COLO668 (cell line): Measurements from ENCODE around the gene LACTBL1.
"Not testable (repeated sequence)": the region's sequence is repeated elsewhere in the genome, so short reads cannot be mapped to it uniquely, and the experiment has no call there.

Experiments used
- DNase-seq: peaks from one replicate; lab custom pipeline; 2025; ENCODE audit not compliant: unreplicated experiment; lab: John Stamatoyannopoulos, UW

Gene LACTBL1, protein sequence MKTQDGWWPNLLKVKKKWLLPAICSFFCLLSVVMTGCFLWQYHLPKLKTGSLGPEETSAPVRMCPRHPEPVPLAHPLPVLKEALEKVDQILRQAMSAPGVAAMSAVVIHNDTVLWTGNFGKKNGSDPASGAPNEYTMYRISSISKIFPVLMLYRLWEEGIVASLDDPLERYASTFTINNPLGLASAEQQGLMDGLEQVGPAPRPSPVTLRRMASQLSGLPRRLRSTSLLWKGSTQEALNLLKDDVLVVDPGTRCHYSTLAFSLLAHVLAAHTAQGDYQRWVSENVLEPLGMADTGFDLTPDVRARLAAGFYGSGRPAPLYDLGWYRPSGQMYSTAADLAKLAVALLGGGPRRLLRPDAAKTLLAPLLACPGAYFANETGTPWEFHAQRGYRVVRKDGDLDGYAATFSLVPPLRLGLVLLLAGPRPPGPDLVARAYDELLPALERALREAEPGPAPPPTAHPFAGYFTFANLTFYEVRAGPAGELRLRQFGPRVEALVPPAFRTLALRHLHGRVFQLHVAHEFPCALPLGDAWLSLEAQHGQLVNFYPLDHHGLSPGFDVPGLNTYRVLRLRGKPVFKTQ

DNA sequence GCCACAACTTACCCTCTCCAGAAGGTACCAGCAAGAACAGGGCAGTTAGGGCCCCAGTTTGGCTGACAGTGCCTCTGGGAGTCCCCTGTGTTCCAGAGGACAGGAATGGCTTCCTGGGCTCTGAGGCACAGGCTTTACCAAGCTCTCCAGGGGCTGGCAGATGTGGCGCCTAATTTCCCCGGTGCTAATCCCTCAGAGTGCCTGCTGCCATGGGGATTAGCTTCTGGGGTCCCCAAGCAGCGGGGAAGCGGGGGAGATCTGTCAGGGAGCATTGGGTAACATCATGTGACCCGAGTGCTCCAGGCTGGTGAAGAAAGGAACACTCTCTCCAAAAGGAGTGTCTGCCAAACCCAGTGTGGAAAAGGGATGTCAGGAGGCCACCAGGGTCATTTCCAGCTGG is at the start of gene LACTBL1:
Gene LACTBL1, minus strand, starts transcription at position 107 of the 400 bp plus-strand sequence. CDS start 550 bp downstream, outside the sequence.
- no peak for DNase-seq

DNA sequence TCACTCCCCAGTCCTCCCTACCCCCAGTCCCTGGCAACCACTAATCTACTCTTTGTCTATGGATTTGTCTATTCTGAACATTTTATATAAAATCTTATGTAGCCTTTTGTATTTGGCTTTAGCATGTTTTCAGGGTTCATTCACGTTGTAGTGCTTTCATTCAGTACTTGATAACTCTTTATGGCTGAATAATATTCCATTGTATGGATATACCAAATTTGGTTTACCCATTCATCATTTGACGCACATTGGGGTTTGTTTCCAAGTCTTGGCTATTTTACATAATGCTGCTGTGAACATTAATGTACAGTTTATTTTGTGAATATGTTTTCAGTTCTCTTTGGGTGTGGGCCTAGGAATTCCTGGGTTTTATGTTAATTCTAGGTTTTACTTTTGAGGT is 49.2 kb upstream of the LACTBL1 start:
- DNase-seq = no peak

DNA sequence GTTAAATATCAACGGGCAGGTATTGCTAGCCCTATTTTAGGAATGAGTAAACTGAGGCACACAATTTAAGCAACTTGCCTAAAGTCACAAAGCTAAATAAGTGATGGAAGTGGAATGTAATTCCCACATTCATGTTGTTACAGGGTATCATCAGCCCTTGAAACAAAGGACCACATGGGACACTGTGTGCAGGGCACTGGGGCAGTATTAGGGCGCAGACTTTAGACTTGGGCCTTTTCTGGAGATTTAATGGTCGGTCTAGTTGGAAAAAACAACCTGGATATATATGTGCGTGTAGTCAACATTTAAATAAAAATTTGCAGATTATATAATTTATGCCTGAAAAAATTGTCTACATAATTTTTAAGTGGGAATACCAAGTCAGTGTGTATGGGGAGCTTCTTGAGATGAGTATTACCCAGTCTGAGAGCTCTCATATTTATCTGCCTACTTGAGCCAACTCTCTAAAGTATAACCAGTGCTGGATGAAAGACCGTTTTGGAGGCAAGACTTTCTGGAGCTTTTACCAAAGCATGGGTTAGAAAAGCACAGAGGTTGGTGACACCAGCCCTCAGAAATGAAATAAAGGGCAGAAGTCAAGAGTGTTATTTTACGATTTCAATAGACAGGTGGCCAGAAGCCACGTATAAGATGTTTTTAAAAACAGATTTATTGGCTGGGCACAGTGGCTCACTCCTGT is 48.2 kb upstream of the LACTBL1 start:
- peak; percentile 25 for DNase-seq

DNA sequence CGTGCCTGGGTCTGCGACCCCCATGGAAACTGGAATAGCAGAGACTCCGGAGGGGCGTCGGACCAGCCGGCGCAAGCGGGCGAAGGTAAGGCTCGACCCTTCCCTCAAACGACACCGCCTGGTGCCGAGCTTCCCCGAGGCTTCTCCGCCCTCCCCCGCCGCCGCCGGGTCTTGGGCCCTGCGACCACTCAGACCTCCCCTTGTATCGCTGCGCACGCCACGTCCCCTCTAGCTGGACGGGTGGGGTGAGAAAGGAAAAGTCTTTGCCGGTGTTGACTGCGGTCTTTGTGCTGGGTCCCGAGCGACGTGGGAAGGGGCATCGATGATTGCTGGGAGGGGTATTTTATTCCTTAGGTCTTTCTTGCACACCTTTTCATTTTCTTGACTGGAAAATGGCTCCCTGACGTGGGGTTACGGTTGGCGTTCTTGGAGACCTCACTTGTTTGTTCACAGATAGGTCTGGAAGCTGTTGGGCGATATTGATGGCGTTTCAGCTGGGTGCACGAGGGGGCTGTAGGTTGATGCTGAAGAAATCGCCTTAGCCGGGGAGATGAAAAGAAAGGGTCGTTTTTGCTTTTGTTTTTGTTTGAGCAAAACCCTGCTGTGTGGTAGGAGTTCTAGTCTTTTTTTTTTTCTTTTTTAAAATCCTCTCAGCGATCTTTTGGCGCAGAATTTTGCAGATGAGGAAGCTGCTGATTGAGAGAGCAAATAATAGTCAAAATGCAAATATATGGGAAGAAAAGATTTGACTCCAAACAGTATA is 47.4 kb upstream of the LACTBL1 start:
- peak; percentile 72 for DNase-seq

DNA sequence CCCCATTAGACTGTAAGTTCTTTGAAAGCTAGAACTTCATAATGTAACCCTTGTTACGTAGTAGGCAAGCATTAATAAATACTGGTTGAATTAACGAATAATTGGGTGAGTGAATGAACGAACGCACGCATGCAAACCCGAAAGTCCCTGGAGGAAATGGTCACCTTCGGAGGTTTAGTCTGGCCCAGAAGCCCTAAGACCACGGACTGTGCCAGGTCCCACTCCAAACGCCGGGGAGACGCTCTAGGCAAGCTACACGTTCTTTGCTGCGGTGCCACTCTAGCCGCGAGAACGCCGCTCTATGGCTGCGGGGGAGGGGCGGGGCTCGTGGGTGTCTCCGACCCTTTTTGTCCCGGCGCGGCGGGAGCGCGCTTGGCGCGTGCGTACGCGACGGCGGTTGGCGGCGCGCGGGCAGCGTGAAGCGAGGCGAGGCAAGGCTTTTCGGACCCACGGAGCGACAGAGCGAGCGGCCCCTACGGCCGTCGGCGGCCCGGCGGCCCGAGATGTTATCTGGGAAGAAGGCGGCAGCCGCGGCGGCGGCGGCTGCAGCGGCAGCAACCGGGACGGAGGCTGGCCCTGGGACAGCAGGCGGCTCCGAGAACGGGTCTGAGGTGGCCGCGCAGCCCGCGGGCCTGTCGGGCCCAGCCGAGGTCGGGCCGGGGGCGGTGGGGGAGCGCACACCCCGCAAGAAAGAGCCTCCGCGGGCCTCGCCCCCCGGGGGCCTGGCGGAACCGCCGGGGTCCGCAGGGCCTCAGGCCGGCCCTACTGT is 46.6 kb upstream of the LACTBL1 start, which contains the start of gene KDM1A:
Gene KDM1A, plus strand, starts transcription at position 375 of the 769 bp plus-strand sequence. Its CDS starts 129 bp downstream, at position 504.
- peak; percentile 100 for DNase-seq

DNA sequence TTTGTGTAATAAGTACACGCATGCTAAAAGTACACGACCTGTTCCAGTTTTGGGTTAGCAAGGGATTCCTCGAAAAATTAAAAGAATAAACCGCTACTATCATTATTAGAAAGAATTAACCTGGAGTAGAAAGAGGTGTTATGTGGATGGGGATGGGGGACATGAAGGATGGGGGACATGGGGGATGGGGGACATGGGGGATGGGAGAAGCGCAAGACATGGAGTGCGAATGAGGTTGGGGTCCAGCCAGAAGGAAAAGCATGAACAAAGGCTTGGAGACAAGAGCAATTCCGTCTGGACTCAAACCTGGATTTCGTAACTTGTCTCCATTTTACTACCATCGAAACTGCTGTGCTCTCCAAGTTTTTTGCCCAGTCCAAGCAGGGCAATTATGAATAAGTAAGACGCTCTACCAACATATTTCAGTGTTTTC is 46.0 kb upstream of the LACTBL1 start:
- no peak for DNase-seq

DNA sequence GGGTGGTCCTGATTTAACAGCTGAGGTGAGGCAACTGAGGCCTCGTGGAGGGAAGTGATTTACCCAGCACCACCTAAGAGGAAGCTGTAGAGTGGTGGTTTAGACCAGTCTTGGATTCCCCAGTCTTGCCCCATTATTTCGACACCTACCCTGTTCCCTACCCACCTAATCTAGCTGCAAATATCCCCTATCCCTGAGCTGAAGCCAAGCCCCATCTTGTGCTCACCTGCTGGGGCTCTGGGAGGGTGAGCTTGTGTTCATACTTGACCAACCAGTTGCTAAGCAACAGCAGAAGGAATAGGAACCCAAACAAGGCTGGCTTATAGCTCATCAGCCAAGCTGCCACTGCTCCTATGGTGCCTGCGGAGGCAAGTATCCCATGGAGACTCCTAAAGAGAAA is 41.0 kb upstream of the LACTBL1 start:
- peak; percentile 94 for DNase-seq

DNA sequence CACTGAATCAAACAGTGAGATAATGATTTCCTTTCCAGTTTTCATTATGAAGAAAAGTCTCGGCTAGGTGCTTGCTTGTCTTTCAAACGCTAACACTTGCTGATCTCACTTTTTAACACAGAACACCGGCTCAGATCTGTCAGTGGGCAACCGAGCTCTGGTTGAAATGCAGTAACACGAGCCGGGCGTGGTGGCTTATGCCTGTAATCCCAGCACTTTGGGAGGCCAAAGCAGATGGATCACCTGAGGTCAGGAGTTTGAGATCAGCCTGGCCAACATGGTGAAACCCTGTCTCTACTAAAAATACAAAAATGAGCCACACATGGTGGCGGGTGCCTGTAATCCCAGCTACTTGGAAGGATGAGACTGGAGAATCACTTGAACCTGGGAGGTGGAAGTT is 37.4 kb upstream of the LACTBL1 start:
- not testable (repeated sequence) for DNase-seq

DNA sequence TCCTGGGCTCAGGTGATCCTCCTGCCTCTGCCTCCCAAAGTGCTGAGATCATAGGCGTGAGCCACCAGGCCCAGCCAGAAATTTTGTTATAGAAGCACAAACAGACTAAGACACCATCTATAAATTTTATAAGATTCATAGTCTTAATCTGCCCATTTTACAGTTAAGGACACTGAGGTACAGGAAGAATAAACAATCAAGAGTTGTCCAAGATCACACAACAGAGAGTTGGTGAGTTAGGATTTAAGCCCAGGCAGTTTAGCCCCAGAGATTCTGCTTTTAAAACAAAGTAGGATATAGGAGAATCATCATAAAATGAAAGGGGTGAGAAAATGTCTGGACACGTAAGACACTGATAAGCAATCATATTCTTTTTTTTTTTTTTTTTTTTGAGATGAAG is 36.2 kb upstream of the LACTBL1 start:
- no peak for DNase-seq

DNA sequence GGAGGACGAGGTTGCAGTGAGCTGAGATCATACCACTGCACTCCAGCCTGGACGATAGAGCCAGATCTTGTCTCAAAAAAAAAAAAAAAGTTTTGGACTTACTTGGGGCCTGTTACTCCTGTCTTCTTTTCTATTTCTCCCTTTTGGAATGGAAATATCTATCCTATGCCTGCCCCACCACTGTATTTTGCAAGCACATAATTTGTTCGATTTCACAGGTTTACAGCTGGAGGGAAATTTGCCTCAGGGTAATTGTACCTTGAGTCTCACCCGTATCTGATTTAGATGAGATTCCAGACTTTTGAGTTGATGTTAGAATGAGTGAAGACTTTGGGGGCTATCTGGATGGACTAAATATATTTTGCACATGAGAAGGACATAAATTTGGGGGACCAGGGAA is 34.4 kb upstream of the LACTBL1 start:
- DNase-seq = no peak

DNA sequence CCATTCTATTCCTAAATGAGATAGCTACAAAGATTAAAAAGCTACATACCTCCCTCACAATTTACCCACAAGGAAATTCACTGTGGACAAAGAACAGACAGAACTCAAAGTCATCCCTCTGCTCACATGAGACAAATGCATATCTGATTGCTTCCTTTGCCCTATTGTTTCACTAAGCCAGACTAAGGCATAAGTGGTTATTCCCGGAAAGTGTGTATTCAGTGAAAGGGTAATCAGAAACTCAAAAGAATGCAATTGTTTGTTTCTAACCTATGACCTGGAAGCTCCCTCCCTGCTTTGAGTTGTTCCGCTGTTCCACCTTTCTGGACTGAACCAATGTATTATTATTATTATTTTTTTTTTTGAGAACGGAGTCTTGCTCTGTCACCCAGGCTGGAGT is 32.1 kb upstream of the LACTBL1 start:
- DNase-seq = not testable (repeated sequence)

DNA sequence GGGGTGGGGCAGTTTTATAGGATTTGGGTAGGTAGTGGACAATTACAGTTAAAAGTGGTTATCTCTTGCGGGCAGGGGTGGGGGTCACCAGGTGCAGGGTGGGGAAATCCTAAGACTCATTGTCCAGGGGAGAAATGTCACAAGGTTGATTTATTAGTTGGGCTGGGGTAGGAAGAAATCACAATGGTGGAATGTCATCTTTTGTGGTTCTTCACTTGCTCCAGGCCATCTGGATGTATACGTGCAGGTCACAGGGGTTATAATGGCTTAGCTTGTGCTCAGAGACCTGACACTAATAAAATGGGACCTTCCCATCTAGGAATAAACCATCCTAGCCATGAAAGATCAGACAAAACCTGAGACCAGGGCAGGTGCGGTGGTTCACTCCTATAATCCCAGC is 31.4 kb upstream of the LACTBL1 start:
- no peak for DNase-seq

DNA sequence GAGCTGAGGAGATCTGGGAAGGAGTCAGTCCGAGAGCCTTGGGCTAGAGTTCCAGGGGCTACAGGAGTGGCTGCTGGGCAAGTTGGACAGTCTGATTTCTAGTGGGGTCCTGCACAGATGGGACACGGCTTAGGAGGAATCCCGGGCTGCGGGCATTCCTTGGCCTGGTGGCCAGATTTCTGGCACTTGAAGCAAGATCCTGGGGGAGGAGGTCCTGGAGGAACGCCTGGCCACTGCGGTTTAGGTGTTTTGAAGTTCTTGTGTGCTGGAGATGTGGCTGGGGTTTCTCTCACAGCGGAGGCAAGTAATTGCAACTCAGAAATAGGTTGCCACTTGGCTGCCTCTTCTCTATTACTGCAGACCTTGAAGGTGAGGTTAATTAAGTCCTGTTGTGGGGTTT is 29.6 kb upstream of the LACTBL1 start:
- not testable (repeated sequence) for DNase-seq

DNA sequence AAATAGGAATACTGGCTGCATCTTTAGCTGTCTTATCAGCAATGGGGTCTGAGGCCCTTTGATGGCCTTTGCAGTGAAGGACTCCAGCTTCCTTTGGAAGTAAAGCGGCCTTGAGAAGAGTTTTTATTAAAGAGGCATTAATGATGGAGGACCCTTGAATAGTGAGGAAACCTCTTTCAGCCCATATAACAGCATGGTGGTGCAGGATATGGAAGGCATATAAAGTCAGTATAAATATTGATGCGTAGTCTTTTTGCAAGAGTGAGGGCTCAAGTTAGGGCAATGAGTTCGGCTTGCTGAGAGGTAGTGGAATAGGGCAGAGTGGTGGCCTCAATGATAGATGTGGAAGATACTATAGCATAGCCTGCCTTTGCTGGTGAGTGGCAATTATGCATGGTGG is 27.5 kb upstream of the LACTBL1 start:
- DNase-seq = not testable (repeated sequence)

DNA sequence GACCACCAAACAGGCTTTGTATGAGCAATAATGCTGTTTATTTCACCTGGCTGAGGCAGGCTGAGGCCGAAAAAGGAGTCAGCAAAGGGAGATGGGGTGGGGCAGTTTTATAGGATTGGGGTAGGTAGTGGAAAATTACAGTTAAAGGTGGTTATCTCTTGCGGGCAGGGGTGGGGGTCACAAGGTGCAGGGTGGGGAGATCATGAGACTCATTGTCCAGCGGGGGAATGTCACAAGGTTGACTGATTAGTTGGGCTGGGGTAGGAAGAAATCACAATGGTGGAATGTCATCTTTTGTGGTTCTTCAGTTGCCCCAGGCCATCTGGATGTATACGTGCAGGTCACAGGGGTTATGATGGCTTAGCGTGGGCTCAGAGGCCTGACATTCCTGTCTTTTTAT is 24.9 kb upstream of the LACTBL1 start:
- not testable (repeated sequence) for DNase-seq

DNA sequence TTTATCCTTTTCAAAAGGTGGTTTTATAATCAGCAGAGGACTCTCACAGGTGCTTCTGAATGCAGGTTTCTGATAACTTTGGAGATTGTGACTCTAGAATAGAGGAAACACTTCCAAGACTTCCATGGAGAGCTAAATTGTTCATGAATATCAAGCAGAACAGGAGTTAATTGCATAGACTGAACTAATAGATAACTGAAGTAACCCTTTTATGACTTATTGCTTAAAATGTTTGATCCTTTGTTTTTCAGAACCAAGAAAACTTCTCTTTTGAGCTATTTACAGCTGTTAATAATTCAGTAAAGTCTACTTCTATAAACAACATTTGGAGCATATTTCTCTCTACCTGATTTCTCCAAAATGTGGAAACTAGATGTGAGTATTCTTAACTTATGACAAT is 23.1 kb upstream of the LACTBL1 start:
- DNase-seq = no peak

DNA sequence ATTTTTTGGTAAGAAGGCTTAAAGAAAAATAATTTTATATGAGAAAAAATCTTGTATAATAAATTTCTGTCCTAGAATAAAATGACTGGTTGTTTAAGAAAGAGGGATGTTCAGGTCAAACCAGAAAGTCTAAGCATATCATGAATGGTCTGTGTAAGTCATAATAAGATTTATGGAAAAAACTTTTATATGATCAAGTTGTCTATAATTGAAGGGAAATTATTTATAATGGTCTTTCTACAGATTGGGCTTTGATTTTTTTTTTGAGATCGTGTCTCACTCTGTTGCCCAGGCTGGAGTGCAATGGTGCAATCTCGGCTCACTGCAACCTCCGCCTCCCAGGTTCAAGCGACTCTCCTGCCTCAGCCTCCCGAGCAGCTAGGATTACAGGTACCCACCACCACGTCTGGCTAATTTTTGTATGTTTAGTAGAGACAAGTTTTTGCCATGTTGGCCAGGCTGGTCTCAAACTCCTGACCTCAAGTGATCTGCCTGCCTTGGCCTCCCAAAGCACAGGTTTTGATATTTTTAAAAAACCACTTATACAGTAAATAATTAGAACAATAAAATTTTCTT is 20.6 kb upstream of the LACTBL1 start:
- not testable (repeated sequence) for DNase-seq

DNA sequence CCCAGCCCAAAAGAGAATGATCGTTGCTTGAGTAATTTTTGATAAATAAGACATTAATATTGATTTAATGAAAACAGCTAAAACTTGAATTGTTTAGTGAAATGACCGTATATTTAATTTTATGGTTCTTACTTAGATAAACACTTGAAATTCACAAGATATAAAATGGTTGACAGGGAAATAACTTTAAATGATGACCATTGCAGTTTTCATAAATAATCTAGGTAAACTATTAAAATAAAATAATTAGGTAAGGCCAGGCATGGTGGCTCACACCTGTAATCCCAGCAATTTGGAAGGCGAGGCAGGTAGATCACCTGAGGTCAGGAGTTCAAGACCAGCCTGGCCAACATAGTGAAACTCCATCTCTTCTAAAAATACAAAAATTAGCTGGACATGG is 19.7 kb upstream of the LACTBL1 start:
- DNase-seq = not testable (repeated sequence)

DNA sequence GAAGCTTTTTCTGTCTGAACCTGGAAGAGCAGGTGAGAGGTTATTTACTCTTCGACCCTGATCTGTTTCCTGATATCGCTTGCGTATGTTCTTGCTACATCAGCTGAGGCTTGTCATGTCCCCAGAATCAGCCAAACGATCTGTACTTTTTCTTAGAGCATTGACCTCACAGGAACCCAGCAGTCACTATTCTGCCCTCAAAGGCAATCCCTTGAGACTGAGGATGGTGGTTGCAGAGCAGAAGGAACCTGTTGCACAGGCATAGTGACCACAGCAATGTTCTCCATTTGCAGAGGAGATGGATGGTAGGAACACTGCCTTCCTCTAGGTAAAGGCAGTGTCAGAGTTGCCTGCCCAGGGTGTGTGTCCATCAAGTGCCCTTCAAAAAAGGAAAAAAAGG is 11.3 kb upstream of the LACTBL1 start:
- no peak for DNase-seq

DNA sequence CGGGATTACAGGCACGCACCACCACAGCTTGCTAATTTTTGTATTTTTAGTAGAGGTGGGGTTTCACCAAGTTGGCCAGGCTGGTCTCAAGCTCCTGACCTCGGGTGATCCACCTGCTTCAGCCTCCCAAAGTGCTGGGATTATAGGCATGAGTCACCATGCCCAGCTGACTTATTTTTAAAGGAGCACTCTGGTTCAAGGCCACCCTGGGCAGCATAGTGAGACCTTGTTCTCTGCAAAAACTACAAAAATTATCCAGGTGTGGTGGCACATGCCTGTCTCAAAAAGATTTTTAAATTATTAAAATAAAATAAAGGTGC is 7.8 kb upstream of the LACTBL1 start:
- DNase-seq = not testable (repeated sequence)
